Measurements from ENCODE around the gene MYDGF. TPM values are rescaled to one million over a fixed set of nuclear protein-coding genes. Genes with fewer than 3 reads are reported as not detected.

The MYDGF gene
- total RNA-seq, 1 donor from 2014 or later: 131 TPM

- H4K20me1 ChIP-seq (ENCODE audit: insufficient read depth, low read length): no peaks in the 10 kb centered on the region
- no peaks in the 10 kb centered on the region for H3K27me3 Mint-ChIP-seq (ENCODE audit: low read depth, unreplicated experiment)
- no peak overlapping the region for H3K4me2 ChIP-seq (ENCODE audit: low read length)
- H3K9ac ChIP-seq (ENCODE audit: low read length): no peak overlapping the region
- H3K27ac ChIP-seq (ENCODE audit: low read depth, low read length): no peak overlapping the region
- H3K36me3 ChIP-seq (ENCODE audit: insufficient read depth, low read length): peaks cover 41% of the 10 kb centered on the region
- H3K36me3 Mint-ChIP-seq (ENCODE audit: low read depth, unreplicated experiment): peaks cover 18% of the 10 kb centered on the region
- TF ChIP-seq EZH2 (IDR thresholded peaks at IDR 0.05; ENCODE audit: insufficient read depth, low read length) (no peak), CTCF (IDR thresholded peaks at IDR 0.05; ENCODE audit: insufficient read depth, low read depth, low read length) (no peak)
- H3K79me2 ChIP-seq (ENCODE audit: insufficient read depth, low read length): peaks cover 15% of the 10 kb centered on the region
- no peak for DNase-seq (ENCODE audit: low read depth)
- H3K9me3 ChIP-seq (ENCODE audit: insufficient read depth, low read depth, low read length): no peaks in the 10 kb centered on the region
- no peak overlapping the region for H3K4me3 ChIP-seq (ENCODE audit: insufficient read depth, low read depth, low read length)
- no peak for FAIRE-seq
- H3K9me3 Mint-ChIP-seq (ENCODE audit: unreplicated experiment): no peaks in the 10 kb centered on the region
- no peak overlapping the region for H3K27ac Mint-ChIP-seq (ENCODE audit: unreplicated experiment)
- H3K4me1 Mint-ChIP-seq (ENCODE audit: low read depth, unreplicated experiment): peaks cover 10% of the 10 kb centered on the region
- H3K4me3 Mint-ChIP-seq (ENCODE audit: unreplicated experiment): no peak overlapping the region
- H3K4me1 ChIP-seq (ENCODE audit: insufficient read depth, low read length): peaks cover 22% of the 10 kb centered on the region
- no peaks in the 10 kb centered on the region for H3K27me3 ChIP-seq (ENCODE audit: insufficient read depth, low read length)
- H2AFZ ChIP-seq (ENCODE audit: low read depth, low read length): no peak overlapping the region
Measured at GRCh38 chr19:4691373-4691772, 21.2 kb upstream of the MYDGF start.

GRCh38 chr19:4690361-4690760, 20.2 kb upstream of the MYDGF start:
- H3K4me3 ChIP-seq (ENCODE audit: insufficient read depth, low read depth, low read length): no peak overlapping the region
- no peak overlapping the region for H3K4me2 ChIP-seq (ENCODE audit: low read length)
- H3K9me3 ChIP-seq (ENCODE audit: insufficient read depth, low read depth, low read length): no peaks in the 10 kb centered on the region
- H3K36me3 Mint-ChIP-seq (ENCODE audit: low read depth, unreplicated experiment): peaks cover 16% of the 10 kb centered on the region
- no peaks in the 10 kb centered on the region for H4K20me1 ChIP-seq (ENCODE audit: insufficient read depth, low read length)
- TF ChIP-seq CTCF (IDR thresholded peaks at IDR 0.05; ENCODE audit: insufficient read depth, low read depth, low read length) (no peak), EZH2 (IDR thresholded peaks at IDR 0.05; ENCODE audit: insufficient read depth, low read length) (no peak)
- peaks cover 37% of the 10 kb centered on the region for H3K36me3 ChIP-seq (ENCODE audit: insufficient read depth, low read length)
- H3K4me1 Mint-ChIP-seq (ENCODE audit: low read depth, unreplicated experiment): peaks cover 10% of the 10 kb centered on the region
- H3K9ac ChIP-seq (ENCODE audit: low read length): no peak overlapping the region
- H3K27me3 Mint-ChIP-seq (ENCODE audit: low read depth, unreplicated experiment): no peaks in the 10 kb centered on the region
- no peaks in the 10 kb centered on the region for H3K27me3 ChIP-seq (ENCODE audit: insufficient read depth, low read length)
- no peak overlapping the region for H2AFZ ChIP-seq (ENCODE audit: low read depth, low read length)
- H3K79me2 ChIP-seq (ENCODE audit: insufficient read depth, low read length): peaks cover 15% of the 10 kb centered on the region
- no peak overlapping the region for H3K27ac ChIP-seq (ENCODE audit: low read depth, low read length)
- H3K4me3 Mint-ChIP-seq (ENCODE audit: unreplicated experiment): no peak overlapping the region
- no peak for DNase-seq (ENCODE audit: low read depth)
- FAIRE-seq: no peak
- peaks cover 20% of the 10 kb centered on the region for H3K4me1 ChIP-seq (ENCODE audit: insufficient read depth, low read length)
- no peaks in the 10 kb centered on the region for H3K9me3 Mint-ChIP-seq (ENCODE audit: unreplicated experiment)
- no peak overlapping the region for H3K27ac Mint-ChIP-seq (ENCODE audit: unreplicated experiment)

GRCh38 chr19:4689403-4689802, 19.3 kb upstream of the MYDGF start:
- Histone ChIP-seq H3K36me3 (ENCODE audit: insufficient read depth, low read length) (peaks cover 31% of the 10 kb centered on the region), H3K27me3 (ENCODE audit: insufficient read depth, low read length) (no peaks in the 10 kb centered on the region), H3K4me2 (ENCODE audit: low read length) (no peak overlapping the region), H3K9ac (ENCODE audit: low read length) (no peak overlapping the region), H2AFZ (ENCODE audit: low read depth, low read length) (no peak overlapping the region), H3K4me1 (ENCODE audit: insufficient read depth, low read length) (peaks cover 10% of the 10 kb centered on the region), H4K20me1 (ENCODE audit: insufficient read depth, low read length) (no peaks in the 10 kb centered on the region), H3K4me3 (ENCODE audit: insufficient read depth, low read depth, low read length) (no peak overlapping the region), H3K9me3 (ENCODE audit: insufficient read depth, low read depth, low read length) (no peaks in the 10 kb centered on the region), H3K27ac (ENCODE audit: low read depth, low read length) (no peak overlapping the region), H3K79me2 (ENCODE audit: insufficient read depth, low read length) (peaks cover 15% of the 10 kb centered on the region)
- H3K36me3 Mint-ChIP-seq (ENCODE audit: low read depth, unreplicated experiment): peaks cover 16% of the 10 kb centered on the region
- no peak overlapping the region for H3K4me3 Mint-ChIP-seq (ENCODE audit: unreplicated experiment)
- TF ChIP-seq EZH2 (IDR thresholded peaks at IDR 0.05; ENCODE audit: insufficient read depth, low read length) (no peak), CTCF (IDR thresholded peaks at IDR 0.05; ENCODE audit: insufficient read depth, low read depth, low read length) (no peak)
- H3K9me3 Mint-ChIP-seq (ENCODE audit: unreplicated experiment): no peaks in the 10 kb centered on the region
- peaks cover 6% of the 10 kb centered on the region for H3K4me1 Mint-ChIP-seq (ENCODE audit: low read depth, unreplicated experiment)
- DNase-seq (ENCODE audit: low read depth): no peak
- FAIRE-seq: no peak
- no peak overlapping the region for H3K27ac Mint-ChIP-seq (ENCODE audit: unreplicated experiment)
- no peaks in the 10 kb centered on the region for H3K27me3 Mint-ChIP-seq (ENCODE audit: low read depth, unreplicated experiment)

All from astrocyte (in vitro differentiated cells and primary cell).